ENCODE measurements around the gene OSMR. TPM values are rescaled to one million over a fixed set of nuclear protein-coding genes. Genes with fewer than 3 reads are reported as not detected.

The OSMR gene
- total RNA-seq, 1 donor from 2014 or later: 2.8 TPM

GRCh38 chr5:38802125-38802524, 43.7 kb upstream of the OSMR start:
- no peak for DNase-seq (ENCODE audit: low read depth, low spot score)
- no peak overlapping the region for H3K4me3 Mint-ChIP-seq
- peaks cover 2% of the 10 kb centered on the region for H3K9me3 Mint-ChIP-seq
- no peaks in the 10 kb centered on the region for H3K36me3 Mint-ChIP-seq (ENCODE audit: low read depth)
- no peaks in the 10 kb centered on the region for H3K27me3 Mint-ChIP-seq (ENCODE audit: low read depth)
- H3K27ac Mint-ChIP-seq (ENCODE audit: unreplicated experiment): no peak overlapping the region
- peaks cover 11% of the 10 kb centered on the region for H3K4me1 Mint-ChIP-seq
- no peak for TF ChIP-seq CTCF (conservative IDR thresholded peaks at IDR 0.05)

GRCh38 chr5:38803246-38803645, 42.6 kb upstream of the OSMR start:
- Mint-ChIP-seq H3K9me3 (peaks cover 2% of the 10 kb centered on the region), H3K4me3 (no peak overlapping the region), H3K4me1 (peaks cover 16% of the 10 kb centered on the region)

GRCh38 chr5:38806775-38807258, 39.0 kb upstream of the OSMR start:
- Mint-ChIP-seq H3K27ac (ENCODE audit: unreplicated experiment) (peak overlapping the region; percentile 59), H3K27me3 (ENCODE audit: low read depth) (no peaks in the 10 kb centered on the region), H3K36me3 (ENCODE audit: low read depth) (no peaks in the 10 kb centered on the region), H3K9me3 (peaks cover 2% of the 10 kb centered on the region), H3K4me1 (peaks cover 19% of the 10 kb centered on the region), H3K4me3 (no peak overlapping the region)
- no peak for DNase-seq (ENCODE audit: low read depth, low spot score)
- TF ChIP-seq CTCF (conservative IDR thresholded peaks at IDR 0.05): no peak

More at GRCh38 chr5:38803246-38803645, 42.6 kb upstream of the OSMR start:
- Mint-ChIP-seq H3K27me3 (ENCODE audit: low read depth) (no peaks in the 10 kb centered on the region), H3K27ac (ENCODE audit: unreplicated experiment) (no peak overlapping the region), H3K36me3 (ENCODE audit: low read depth) (no peaks in the 10 kb centered on the region)
- no peak for DNase-seq (ENCODE audit: low read depth, low spot score)
- TF ChIP-seq CTCF (conservative IDR thresholded peaks at IDR 0.05): no peak

- Mint-ChIP-seq H3K27me3 (ENCODE audit: low read depth) (no peaks in the 10 kb centered on the region), H3K36me3 (ENCODE audit: low read depth) (no peaks in the 10 kb centered on the region), H3K27ac (ENCODE audit: unreplicated experiment) (no peak overlapping the region), H3K4me1 (peaks cover 25% of the 10 kb centered on the region), H3K4me3 (no peak overlapping the region), H3K9me3 (peaks cover 2% of the 10 kb centered on the region)
- no peak for DNase-seq (ENCODE audit: low read depth, low spot score)
- no peak for TF ChIP-seq CTCF (conservative IDR thresholded peaks at IDR 0.05)
These were observed 38.0 kb upstream of the OSMR start for GRCh38 chr5:38807570-38808483.

- Mint-ChIP-seq H3K36me3 (ENCODE audit: low read depth) (no peaks in the 10 kb centered on the region), H3K4me1 (peaks cover 25% of the 10 kb centered on the region), H3K27ac (ENCODE audit: unreplicated experiment) (no peak overlapping the region), H3K27me3 (ENCODE audit: low read depth) (no peaks in the 10 kb centered on the region), H3K4me3 (no peak overlapping the region), H3K9me3 (peaks cover 2% of the 10 kb centered on the region)
- no peak for DNase-seq (ENCODE audit: low read depth, low spot score)
- TF ChIP-seq CTCF (conservative IDR thresholded peaks at IDR 0.05): no peak
These were observed 37.0 kb upstream of the OSMR start for GRCh38 chr5:38808666-38809343.

Data from neural crest cell (in vitro differentiated cells).